GM18520 (cell line): Measurements from ENCODE around the gene LAS1L.
"Not testable (repeated sequence)": the region's sequence is repeated elsewhere in the genome, so short reads cannot be mapped to it uniquely, and the experiment has no call there.

Source experiments
- ATAC-seq: cut with Tn5 transposase; IDR thresholded peaks from one replicate; pipeline ENCODE4 v1.9.1; 2021; ENCODE audit not compliant: unreplicated experiment

Gene LAS1L

DNA sequence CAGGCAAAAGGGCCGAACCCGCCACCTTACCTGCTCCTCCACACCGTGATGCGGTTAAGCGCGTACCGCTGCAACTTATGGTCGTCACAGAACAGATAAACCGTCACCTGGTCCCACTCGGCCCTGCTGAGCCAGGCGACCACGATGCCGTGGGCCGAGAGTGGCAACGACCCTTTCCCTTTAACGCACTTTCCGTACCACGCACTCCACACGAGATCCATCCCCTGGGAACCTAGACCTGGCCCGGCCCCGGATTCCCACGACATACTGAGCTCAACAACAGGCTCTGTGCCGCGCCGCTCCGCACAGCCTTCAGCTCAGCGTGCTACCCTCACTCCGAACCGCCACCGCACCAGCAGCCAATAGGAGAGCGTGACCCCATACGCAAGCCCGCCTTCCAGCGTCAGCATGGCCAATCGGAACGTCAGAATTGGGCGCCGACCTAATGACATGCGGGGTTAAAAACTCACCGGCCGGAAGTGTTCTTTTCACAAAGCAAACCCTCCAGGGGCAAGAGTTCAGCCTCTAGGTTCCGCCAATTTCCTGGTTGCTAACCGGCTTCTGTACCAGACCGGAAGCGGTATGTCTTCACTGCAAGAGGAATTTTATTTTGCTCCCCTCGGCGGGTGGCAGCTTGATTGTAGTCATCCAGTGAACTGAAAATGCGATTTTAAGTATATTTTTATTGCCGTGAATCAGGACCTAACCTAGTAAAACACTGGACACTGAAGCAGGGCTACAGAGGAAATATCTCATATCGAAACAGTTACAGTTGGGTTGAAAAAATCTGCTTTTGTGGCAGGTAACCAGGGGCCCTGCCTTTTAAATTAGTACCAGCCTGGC, at the start of gene LAS1L:
Gene LAS1L (minus strand): TSS at position 338 of the 843 bp plus-strand sequence. CDS start 72 bp downstream, at position 266.
- ATAC-seq: peak; percentile 99

- ATAC-seq: no peak
Measured at GRCh38 chrX:65582450-65583082, 48.0 kb upstream of the LAS1L start.

DNA sequence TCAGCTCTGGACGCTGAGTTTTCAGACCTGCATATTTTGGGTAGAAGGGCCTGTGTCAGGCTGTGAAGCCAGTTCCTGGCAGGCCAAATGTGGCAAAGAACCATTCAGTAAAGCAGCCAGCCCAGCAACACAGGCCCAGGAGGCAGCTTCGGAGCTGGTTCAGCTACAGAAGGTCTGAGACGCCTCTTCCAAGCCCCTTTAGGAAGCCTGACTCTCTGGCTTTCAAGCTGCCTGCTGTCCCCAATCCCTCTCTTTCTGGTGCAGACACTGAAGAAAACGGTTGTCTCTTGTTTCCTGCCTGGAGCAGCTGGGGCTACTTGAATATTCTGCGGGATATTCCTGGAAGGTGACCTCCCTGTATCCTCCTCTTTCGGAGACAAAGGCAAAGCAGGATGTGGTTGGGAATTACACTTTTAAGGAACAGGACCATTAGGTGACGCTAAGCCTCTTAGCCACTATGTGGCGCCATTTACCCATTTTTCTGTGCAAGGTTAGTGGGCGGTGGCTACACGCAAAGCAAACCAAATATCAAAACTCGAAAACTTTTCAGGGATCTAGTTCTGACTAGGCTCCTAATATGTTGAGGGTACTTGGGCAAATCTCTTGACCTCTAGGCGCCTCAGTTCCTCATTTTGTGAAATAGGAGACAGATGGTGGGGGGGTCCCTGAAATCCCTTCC, 47.2 kb upstream of the LAS1L start:
- ATAC-seq: peak; percentile 75

DNA sequence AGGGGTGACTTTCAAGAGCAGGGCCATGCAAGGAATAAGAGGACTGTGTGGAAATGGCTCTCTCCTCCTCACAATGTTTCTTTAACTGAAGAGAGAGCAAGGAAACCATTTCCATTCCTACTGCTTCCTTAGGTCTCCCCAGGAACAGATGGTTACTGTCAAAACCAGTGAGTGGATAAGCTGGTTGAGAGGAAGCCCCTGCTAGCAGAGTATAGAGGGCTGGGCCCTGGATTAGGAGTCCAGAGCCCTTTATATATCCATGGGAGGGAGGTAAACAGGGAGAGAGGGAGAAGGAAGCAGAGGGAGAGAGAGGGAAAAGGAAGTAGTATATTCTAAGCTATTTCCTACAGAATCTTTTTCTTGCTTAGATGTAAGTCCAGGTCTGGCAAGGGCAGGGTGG, 43.8 kb upstream of the LAS1L start:
- ATAC-seq: no peak

GRCh38 chrX:65576160-65576559, 41.6 kb upstream of the LAS1L start:
- ATAC-seq: no peak

DNA sequence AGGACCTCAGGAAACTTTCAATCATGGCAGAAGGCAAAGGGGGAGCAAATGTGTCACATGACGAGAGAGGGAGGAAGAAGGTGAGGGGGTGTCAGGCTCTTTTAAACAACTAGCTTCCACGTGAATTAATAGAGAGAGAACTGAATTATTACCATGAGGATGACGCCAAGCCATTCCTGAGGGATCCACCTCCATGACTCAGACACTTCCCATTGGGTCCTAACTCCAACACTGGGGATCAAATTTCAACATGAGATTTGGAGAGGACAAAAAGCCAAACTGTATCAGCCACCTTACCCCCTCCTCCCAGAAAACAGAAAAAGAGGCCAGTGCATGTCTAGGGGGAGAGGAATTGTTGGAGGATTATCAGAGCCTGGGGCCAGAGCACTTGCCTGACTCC, 40.4 kb upstream of the LAS1L start:
- ATAC-seq: no peak

- no peak for ATAC-seq
Measured at GRCh38 chrX:65574356-65574755, 39.8 kb upstream of the LAS1L start.

DNA sequence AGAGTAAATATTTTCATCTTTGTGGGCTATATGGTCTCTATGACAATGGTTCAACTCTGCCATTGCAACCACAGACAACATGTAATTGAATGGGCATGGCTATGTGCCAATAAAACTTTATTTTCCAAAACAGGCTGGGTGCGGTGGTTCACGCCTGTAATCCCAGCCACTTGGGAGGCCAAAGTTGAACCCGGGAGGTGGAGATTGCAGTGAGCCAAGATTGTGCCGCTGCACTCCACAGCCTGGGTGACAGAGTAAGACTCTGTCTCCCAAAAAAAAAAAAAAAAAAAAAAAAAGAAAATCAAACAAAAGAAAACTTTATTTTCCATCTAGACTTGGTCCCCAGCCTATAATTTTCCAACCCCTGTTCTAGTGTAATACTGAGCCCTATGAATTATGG, 38.4 kb upstream of the LAS1L start:
- no peak for ATAC-seq

DNA sequence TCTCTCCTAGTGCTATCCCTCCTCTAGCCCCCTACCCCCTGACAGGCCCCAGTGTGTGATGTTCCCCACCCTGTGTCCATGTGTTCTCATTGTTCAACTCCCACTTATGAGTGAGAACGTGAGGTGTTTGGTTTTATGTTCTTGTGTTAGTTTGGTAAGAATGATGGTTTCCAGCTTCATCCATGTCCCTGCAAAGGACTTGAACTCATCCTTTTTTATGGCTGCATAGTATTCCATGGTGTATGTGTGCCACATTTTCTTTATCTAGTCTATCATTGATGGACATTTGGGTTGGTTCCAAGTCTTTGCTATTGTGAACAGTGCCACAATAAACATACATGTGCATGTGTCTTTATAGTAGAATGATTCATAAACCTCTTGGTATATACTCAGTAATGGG, 28.3 kb upstream of the LAS1L start:
- ATAC-seq: not testable (repeated sequence)

DNA sequence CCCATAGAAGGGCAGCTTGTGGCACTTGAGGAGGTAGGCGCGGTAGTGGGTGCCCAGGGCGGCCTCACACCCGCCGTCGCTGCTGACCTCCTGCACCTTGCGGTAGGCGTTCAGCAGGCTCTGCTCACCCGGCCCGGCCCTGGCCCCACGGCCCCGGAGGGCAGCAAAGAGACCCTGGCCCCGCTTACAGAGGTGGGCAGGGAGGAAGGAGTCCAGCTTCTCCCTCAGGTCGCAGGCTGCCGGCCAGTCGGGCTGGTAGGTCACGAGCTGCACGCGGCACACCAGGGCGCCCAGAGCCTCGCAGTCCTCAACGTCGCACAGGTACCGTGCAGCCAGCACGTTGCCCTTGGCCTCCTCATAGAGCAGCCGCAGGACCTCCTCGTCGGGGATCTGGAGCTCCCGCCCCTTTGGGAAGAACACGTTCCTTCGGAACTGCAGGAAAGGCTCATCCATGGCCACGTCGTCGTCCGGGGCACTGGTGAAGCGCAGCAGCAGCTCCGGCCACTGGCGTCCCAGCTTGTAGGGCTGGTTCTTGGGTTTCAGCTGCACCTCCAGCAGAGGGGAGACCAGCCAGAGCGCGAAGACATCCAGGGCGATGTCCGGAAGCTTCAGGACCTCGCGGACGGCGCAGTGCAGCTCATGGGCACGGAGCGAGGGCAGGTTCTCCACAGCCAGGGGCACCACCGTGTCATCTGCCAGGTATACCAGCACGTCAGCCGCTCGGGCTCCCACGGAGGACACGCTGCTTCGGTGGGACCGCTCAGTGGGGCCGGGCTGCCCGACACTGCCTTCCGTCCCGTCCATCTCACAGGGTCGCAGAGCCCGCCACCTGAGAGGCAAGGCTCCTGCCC, 17.1 kb upstream of the LAS1L start:
- no peak for ATAC-seq

- ATAC-seq: no peak
Measured at GRCh38 chrX:65551086-65551485, 16.5 kb upstream of the LAS1L start.

- no peak for ATAC-seq
Measured at GRCh38 chrX:65545456-65545855, 10.9 kb upstream of the LAS1L start.

DNA sequence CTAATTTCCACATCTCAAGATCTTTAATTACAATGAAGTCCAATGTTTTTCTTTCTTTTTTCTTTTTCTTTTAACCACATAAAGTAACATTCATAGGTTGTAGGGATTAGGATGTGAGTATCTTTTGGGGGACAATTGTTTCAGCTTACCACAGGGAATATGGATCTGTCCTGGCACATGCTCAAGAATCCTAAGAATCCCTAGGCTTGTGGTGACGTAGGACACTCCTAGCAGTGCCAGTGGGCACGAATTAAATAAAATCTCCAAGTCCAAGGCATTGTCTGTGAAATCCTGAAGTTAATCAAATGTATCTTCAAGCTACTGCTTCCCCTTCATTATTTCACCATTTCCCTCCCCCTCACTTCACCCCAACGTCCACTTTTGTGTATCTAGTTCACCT, 2.6 kb upstream of the LAS1L start:
- no peak for ATAC-seq

DNA sequence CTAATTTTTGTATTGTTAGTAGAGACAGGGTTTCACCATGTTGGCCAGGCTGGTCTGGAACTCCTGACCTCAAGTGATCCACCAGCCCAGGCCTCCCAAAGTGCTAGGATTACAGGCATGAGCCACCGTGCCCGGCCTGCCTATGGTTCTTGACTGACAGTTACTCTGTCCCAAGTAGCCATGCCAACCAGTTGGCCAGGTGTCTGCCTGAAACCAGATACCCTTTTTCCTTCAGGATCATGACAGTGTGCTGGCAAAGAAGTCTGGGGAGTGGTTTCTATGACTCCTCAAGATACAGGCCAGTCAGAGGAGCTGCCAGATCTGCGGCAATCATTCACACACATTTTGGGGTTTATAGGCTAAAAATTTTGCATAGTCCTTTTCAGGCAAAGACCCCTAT, 1.7 kb upstream of the LAS1L start:
- no peak for ATAC-seq

GRCh38 chrX:65532016-65532415, 2.6 kb downstream of the LAS1L start:
- ATAC-seq: no peak

GRCh38 chrX:65528705-65529340, 5.8 kb downstream of the LAS1L start:
- no peak for ATAC-seq

DNA sequence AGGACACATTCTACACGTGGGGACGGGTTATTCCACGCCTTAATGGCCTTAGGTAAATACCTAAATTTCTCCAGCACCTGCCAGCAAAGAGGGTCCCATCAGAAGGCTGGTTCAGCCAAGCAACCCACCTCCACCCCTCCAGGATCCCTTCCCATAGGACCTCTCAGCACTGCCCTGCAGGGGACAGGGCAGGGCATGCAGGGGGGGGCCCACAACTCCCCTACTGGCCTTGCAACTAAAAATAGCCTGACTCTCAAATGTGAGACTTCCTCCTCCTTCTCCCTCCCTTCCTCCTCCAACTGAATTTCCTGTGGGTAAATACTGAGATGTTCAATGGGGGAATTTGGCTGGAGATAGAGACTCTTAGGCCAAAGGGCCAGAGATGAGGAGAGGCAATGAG, 6.3 kb downstream of the LAS1L start:
- ATAC-seq: no peak

DNA sequence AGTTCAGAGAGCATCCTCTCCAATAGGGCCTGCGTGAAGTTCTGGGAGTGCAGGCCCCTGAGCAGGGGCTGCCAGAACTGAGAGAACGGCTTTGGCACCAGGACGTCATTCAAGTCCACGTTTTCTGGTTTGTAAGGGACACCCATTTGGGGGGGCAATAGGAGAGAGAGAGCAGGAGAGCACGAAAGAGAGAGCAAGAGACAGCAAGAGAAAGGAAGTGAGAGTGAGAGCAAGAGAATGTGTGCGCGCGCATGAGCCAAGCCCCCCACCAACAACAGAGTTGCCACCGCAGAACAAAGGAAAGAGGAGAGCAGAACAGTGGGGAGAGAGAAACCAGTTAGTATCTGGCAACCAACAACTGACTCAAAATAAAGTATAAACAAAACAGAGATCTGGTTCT, 10.4 kb downstream of the LAS1L start:
- ATAC-seq: no peak

GRCh38 chrX:65522739-65523372, 11.7 kb downstream of the LAS1L start:
- no peak for ATAC-seq

- ATAC-seq: not testable (repeated sequence)
Measured at GRCh38 chrX:65519530-65519929, 15.1 kb downstream of the LAS1L start.
